ENCODE measurements around the gene OR2A1. TPM values are rescaled to one million over a fixed set of nuclear protein-coding genes. Genes with fewer than 3 reads are reported as not detected.
"Not testable (repeated sequence)": the region's sequence is repeated elsewhere in the genome, so short reads cannot be mapped to it uniquely, and the experiment has no call there.

Gene OR2A1
- total and polyA plus RNA-seq, 2 donors (not counting 1 experiment from before 2014, with no cell fraction given), result 0.31 TPM; not detected in 1

DNA sequence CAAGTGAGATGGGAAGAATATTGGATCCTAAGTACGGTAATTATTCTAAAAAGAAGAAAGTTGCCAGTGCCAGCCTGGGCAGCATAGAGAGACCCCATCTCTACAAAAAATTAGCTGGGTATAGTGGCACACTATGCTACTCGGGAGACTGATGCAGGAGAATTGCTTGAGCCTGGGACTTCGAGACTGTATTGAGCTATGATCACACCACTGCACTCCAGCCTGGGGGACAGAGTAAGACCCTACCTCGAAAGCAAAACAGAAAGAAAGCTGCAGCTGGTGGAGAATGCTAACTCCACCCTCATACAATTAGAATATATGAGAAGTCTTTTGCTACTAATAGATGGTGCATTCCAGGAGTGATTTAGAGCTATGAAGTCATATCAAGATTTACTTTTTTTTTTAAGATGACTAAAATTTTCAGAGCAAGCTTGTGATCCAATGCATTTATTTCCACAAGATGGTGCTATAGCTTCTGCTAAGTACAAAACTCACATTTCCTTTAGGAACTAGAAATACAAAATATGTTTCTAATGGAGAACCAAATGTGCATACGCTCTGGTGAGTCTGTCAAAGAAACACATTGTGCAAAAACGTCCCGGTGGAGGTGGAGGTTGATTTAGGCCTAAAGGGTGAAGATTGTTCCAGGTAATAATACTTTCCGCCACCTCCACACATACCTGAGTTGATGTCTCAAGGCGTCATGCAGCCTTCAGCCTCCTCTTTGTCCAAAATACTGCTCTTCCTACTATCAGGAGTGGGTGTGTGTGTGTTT, 19.2 kb downstream of the OR2A1 start:
- WGBS (ENCODE audit: insufficient coverage), result no CpG with 5 or more reads among the region's 9 CpGs
- H3K4me2 ChIP-seq (replicated peaks; ENCODE audit: low read depth, low read length, poor library complexity, severe bottlenecking); H3K4me1 ChIP-seq (ENCODE audit: control insufficient read depth in 2 of 2, insufficient read depth in 2 of 2, low read length in 2 of 2); H3K9me3 Mint-ChIP-seq (ENCODE audit: insufficient read depth); H3K27ac Mint-ChIP-seq; H3K9ac ChIP-seq (ENCODE audit: low read length); H3K4me1 Mint-ChIP-seq; H4K20me1 ChIP-seq (ENCODE audit: control insufficient read depth, insufficient read depth, low read length, poor library complexity, severe bottlenecking); intact Hi-C loops (cut with micrococcal nuclease); H3K79me2 ChIP-seq (ENCODE audit: control insufficient read depth, insufficient read depth, low read length); H2AFZ ChIP-seq (ENCODE audit: insufficient read depth, low read depth, low read length, poor library complexity, severe bottlenecking); CTCF ChIA-PET; H3K4me3 Mint-ChIP-seq; H3K4me3 ChIP-seq (ENCODE audit: control extremely low read depth in 1 of 5, extremely low read depth in 1 of 5, insufficient read depth in 1 of 5, low read depth in 2 of 5, low read length in 4 of 5); H3K36me3 ChIP-seq (replicated peaks in 1 of 2; ENCODE audit: control extremely low read depth in 1 of 2, control insufficient read depth in 1 of 2, extremely low read depth in 1 of 2, insufficient read depth in 2 of 2, low read length in 1 of 2); H3K27me3 Mint-ChIP-seq; H3K27ac ChIP-seq (ENCODE audit: low read length in 2 of 2); H3K27me3 ChIP-seq (replicated peaks in 1 of 4; ENCODE audit: control extremely low read depth in 1 of 4, control insufficient read depth in 3 of 4, insufficient read depth in 4 of 4, low read length in 3 of 4); H3K9me3 ChIP-seq (ENCODE audit: control extremely low read depth in 1 of 3, control insufficient read depth in 2 of 3, insufficient read depth in 1 of 3, low read length in 2 of 3); DNase-seq; ATAC-seq (ENCODE audit: low read depth): not testable (repeated sequence)
- POLR2A ChIA-PET, result interaction anchor here (0.6 kb wide), 1 partner anchor 1797 kb away, joined by 3 read pairs; no protein-coding TSS in a partner anchor

DNA sequence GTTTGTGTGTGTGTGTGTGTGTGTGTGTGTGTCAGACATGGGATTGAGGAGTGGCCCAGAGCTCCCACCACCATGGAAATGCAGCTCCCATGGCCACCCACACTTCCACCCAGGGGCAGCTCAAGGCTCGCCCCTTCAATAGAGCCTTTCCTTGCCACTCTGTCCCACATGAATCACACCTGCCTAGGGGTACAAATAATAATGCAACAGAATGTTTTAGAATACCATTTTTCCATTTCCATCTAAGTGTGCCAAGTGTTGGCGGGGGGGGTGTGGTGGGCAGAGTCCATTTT, 19.7 kb downstream of the OR2A1 start:
- H3K27ac ChIP-seq (ENCODE audit: low read length in 2 of 2); H2AFZ ChIP-seq (ENCODE audit: insufficient read depth, low read depth, low read length, poor library complexity, severe bottlenecking); H3K4me3 ChIP-seq (ENCODE audit: control extremely low read depth in 1 of 5, extremely low read depth in 1 of 5, insufficient read depth in 1 of 5, low read depth in 2 of 5, low read length in 4 of 5); intact Hi-C loops (cut with micrococcal nuclease); H3K27ac Mint-ChIP-seq; CTCF ChIA-PET; H3K4me3 Mint-ChIP-seq; H3K9me3 Mint-ChIP-seq (ENCODE audit: insufficient read depth); H4K20me1 ChIP-seq (ENCODE audit: control insufficient read depth, insufficient read depth, low read length, poor library complexity, severe bottlenecking); H3K4me2 ChIP-seq (replicated peaks; ENCODE audit: low read depth, low read length, poor library complexity, severe bottlenecking); H3K79me2 ChIP-seq (ENCODE audit: control insufficient read depth, insufficient read depth, low read length); H3K4me1 Mint-ChIP-seq; H3K9me3 ChIP-seq (ENCODE audit: control extremely low read depth in 1 of 3, control insufficient read depth in 2 of 3, insufficient read depth in 1 of 3, low read length in 2 of 3); H3K9ac ChIP-seq (ENCODE audit: low read length); H3K27me3 ChIP-seq (replicated peaks in 1 of 4; ENCODE audit: control extremely low read depth in 1 of 4, control insufficient read depth in 3 of 4, insufficient read depth in 4 of 4, low read length in 3 of 4); H3K27me3 Mint-ChIP-seq; H3K4me1 ChIP-seq (ENCODE audit: control insufficient read depth in 2 of 2, insufficient read depth in 2 of 2, low read length in 2 of 2); H3K36me3 ChIP-seq (replicated peaks in 1 of 2; ENCODE audit: control extremely low read depth in 1 of 2, control insufficient read depth in 1 of 2, extremely low read depth in 1 of 2, insufficient read depth in 2 of 2, low read length in 1 of 2); ATAC-seq (ENCODE audit: low read depth): not testable (repeated sequence)
- POLR2A ChIA-PET, result interaction anchor here (0.6 kb wide), 1 partner anchor 1797 kb away, joined by 3 read pairs; no protein-coding TSS in a partner anchor
- no CpG with 5 or more reads among the region's 2 CpGs for WGBS (ENCODE audit: insufficient coverage)
- peak; percentile 1 for DNase-seq

DNA sequence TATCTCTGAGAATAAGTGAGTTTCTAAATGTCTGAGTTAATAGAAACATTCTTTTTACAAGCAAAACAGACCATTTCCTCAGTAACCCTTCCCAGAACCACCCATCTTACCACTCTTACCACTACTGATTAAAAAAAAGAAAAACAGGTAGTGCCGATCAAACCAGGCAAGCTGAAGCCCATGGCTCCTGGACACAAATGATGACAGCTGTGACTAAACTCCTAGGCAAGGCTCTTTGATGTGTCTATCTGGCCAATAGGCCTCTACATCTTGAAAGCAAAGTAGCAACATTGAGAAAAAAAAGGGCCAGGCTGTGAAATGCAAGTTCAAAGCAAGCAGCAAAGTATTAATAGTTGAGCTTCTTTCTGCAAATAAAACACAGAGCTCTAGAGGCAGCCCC, 36.4 kb downstream of the OR2A1 start:
- H3K36me3 ChIP-seq (replicated peaks in 1 of 2; ENCODE audit: control extremely low read depth in 1 of 2, control insufficient read depth in 1 of 2, extremely low read depth in 1 of 2, insufficient read depth in 2 of 2, low read length in 1 of 2); intact Hi-C loops (cut with micrococcal nuclease); H3K4me1 Mint-ChIP-seq; ATAC-seq (ENCODE audit: low read depth); H4K20me1 ChIP-seq (ENCODE audit: control insufficient read depth, insufficient read depth, low read length, poor library complexity, severe bottlenecking); H3K9ac ChIP-seq (ENCODE audit: low read length); H3K4me3 Mint-ChIP-seq; H3K27ac ChIP-seq (ENCODE audit: low read length in 2 of 2); H3K27me3 ChIP-seq (replicated peaks in 1 of 4; ENCODE audit: control extremely low read depth in 1 of 4, control insufficient read depth in 3 of 4, insufficient read depth in 4 of 4, low read length in 3 of 4); H3K9me3 ChIP-seq (ENCODE audit: control extremely low read depth in 1 of 3, control insufficient read depth in 2 of 3, insufficient read depth in 1 of 3, low read length in 2 of 3); H3K4me2 ChIP-seq (replicated peaks; ENCODE audit: low read depth, low read length, poor library complexity, severe bottlenecking); DNase-seq; H3K27ac Mint-ChIP-seq; H3K4me1 ChIP-seq (ENCODE audit: control insufficient read depth in 2 of 2, insufficient read depth in 2 of 2, low read length in 2 of 2); H3K9me3 Mint-ChIP-seq (ENCODE audit: insufficient read depth); H3K27me3 Mint-ChIP-seq; H3K79me2 ChIP-seq (ENCODE audit: control insufficient read depth, insufficient read depth, low read length); H3K4me3 ChIP-seq (ENCODE audit: control extremely low read depth in 1 of 5, extremely low read depth in 1 of 5, insufficient read depth in 1 of 5, low read depth in 2 of 5, low read length in 4 of 5); POLR2A ChIA-PET; CTCF ChIA-PET; H2AFZ ChIP-seq (ENCODE audit: insufficient read depth, low read depth, low read length, poor library complexity, severe bottlenecking): not testable (repeated sequence)
- WGBS (ENCODE audit: insufficient coverage), result no CpG with 5 or more reads among the region's 1 CpG

DNA sequence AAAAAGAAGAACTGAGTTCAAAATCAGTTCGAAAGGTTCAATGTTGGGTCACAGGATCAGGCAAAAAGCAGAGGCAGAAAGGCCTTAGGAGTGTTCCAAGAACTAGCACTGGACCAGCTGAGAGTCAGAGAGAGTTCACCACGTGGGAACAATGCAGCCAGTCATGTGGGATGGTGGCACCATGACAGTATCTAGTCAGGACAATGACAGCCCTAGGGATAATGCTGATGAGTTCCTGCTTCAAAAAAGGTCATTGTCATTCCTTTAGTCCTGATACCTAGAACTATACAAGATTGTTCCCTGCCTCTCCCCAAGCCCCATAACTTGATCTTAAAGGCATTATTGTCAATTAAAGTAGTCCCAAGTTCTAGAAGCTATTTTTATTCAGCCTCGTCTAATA, 39.4 kb downstream of the OR2A1 start:
- H3K9me3 ChIP-seq (ENCODE audit: control extremely low read depth in 1 of 3, control insufficient read depth in 2 of 3, insufficient read depth in 1 of 3, low read length in 2 of 3); H2AFZ ChIP-seq (ENCODE audit: insufficient read depth, low read depth, low read length, poor library complexity, severe bottlenecking); H3K4me3 Mint-ChIP-seq; H3K27ac Mint-ChIP-seq; DNase-seq; H3K27me3 Mint-ChIP-seq; H3K9ac ChIP-seq (ENCODE audit: low read length); H3K27me3 ChIP-seq (replicated peaks in 1 of 4; ENCODE audit: control extremely low read depth in 1 of 4, control insufficient read depth in 3 of 4, insufficient read depth in 4 of 4, low read length in 3 of 4); H3K27ac ChIP-seq (ENCODE audit: low read length in 2 of 2); H3K36me3 ChIP-seq (replicated peaks in 1 of 2; ENCODE audit: control extremely low read depth in 1 of 2, control insufficient read depth in 1 of 2, extremely low read depth in 1 of 2, insufficient read depth in 2 of 2, low read length in 1 of 2); H4K20me1 ChIP-seq (ENCODE audit: control insufficient read depth, insufficient read depth, low read length, poor library complexity, severe bottlenecking); H3K4me1 Mint-ChIP-seq; H3K4me3 ChIP-seq (ENCODE audit: control extremely low read depth in 1 of 5, extremely low read depth in 1 of 5, insufficient read depth in 1 of 5, low read depth in 2 of 5, low read length in 4 of 5); H3K9me3 Mint-ChIP-seq (ENCODE audit: insufficient read depth); intact Hi-C loops (cut with micrococcal nuclease); ATAC-seq (ENCODE audit: low read depth); H3K79me2 ChIP-seq (ENCODE audit: control insufficient read depth, insufficient read depth, low read length); H3K4me1 ChIP-seq (ENCODE audit: control insufficient read depth in 2 of 2, insufficient read depth in 2 of 2, low read length in 2 of 2); H3K4me2 ChIP-seq (replicated peaks; ENCODE audit: low read depth, low read length, poor library complexity, severe bottlenecking); POLR2A ChIA-PET: not testable (repeated sequence)
- WGBS (ENCODE audit: insufficient coverage), result 100% methylated on average over 1 of the region's 3 CpGs
- CTCF ChIA-PET, result interaction anchor here (0.7 kb wide), 1 partner anchor 39 kb away, joined by 3 read pairs; no protein-coding TSS in a partner anchor

All from B cell (primary cell).